Measurements from ENCODE around the gene SPINK2. TPM values are rescaled to one million over a fixed set of nuclear protein-coding genes. Genes with fewer than 3 reads are reported as not detected.

Gene SPINK2
- total RNA-seq, 3 donors from 2014 or later (not counting 1 experiment from before 2014, with no cell fraction given) = 0.42 to 3.8 (median 2.0) TPM

- WGBS (ENCODE audit: insufficient coverage) = no CpG with 5 or more reads among the region's 1 CpG
- no peaks in the 10 kb centered on the region for H3K27me3 ChIP-seq (ENCODE audit: control insufficient read depth, insufficient read depth, low read length)
- TF ChIP-seq, protein P1, sequence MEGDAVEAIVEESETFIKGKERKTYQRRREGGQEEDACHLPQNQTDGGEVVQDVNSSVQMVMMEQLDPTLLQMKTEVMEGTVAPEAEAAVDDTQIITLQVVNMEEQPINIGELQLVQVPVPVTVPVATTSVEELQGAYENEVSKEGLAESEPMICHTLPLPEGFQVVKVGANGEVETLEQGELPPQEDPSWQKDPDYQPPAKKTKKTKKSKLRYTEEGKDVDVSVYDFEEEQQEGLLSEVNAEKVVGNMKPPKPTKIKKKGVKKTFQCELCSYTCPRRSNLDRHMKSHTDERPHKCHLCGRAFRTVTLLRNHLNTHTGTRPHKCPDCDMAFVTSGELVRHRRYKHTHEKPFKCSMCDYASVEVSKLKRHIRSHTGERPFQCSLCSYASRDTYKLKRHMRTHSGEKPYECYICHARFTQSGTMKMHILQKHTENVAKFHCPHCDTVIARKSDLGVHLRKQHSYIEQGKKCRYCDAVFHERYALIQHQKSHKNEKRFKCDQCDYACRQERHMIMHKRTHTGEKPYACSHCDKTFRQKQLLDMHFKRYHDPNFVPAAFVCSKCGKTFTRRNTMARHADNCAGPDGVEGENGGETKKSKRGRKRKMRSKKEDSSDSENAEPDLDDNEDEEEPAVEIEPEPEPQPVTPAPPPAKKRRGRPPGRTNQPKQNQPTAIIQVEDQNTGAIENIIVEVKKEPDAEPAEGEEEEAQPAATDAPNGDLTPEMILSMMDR (IDR thresholded peaks at IDR 0.05) = no peak
- ATAC-seq = no peak
- no peaks in the 10 kb centered on the region for H3K9me3 ChIP-seq (ENCODE audit: control insufficient read depth, insufficient read depth, low read length)
- Mint-ChIP-seq H3K4me3 (no peak overlapping the region), H3K36me3 (no peaks in the 10 kb centered on the region), H3K4me1 (peaks cover 0 to 10% of the 10 kb centered on the region in 2 donors), H3K9me3 (no peaks in the 10 kb centered on the region), H3K27me3 (ENCODE audit: low read depth in 2 of 2) (no peaks in the 10 kb centered on the region), H3K27ac (no peak overlapping the region)
- H3K27ac ChIP-seq (ENCODE audit: low read length) = no peak overlapping the region
- intact Hi-C loops (cut with micrococcal nuclease) = no loop called here
- no peaks in the 10 kb centered on the region for H3K36me3 ChIP-seq (ENCODE audit: control insufficient read depth, insufficient read depth, low read length)
- DNase-seq = no peak
- no peak overlapping the region for H3K4me3 ChIP-seq (ENCODE audit: low read length)
- peaks cover 1% of the 10 kb centered on the region for H3K4me1 ChIP-seq (ENCODE audit: control insufficient read depth, insufficient read depth, low read length)
Measured at GRCh38 chr4:56764223-56764622, 57.3 kb downstream of the SPINK2 start.

- Histone ChIP-seq H3K4me1 (ENCODE audit: control insufficient read depth, insufficient read depth, low read length) (peaks cover 16% of the 10 kb centered on the region), H3K36me3 (ENCODE audit: control insufficient read depth, insufficient read depth, low read length) (no peaks in the 10 kb centered on the region), H3K4me3 (ENCODE audit: low read length) (no peak overlapping the region), H3K9me3 (ENCODE audit: control insufficient read depth, insufficient read depth, low read length) (no peaks in the 10 kb centered on the region), H3K27ac (ENCODE audit: low read length) (no peak overlapping the region), H3K27me3 (ENCODE audit: control insufficient read depth, insufficient read depth, low read length) (no peaks in the 10 kb centered on the region)
- H3K4me3 Mint-ChIP-seq = no peak overlapping the region
- H3K36me3 Mint-ChIP-seq = no peaks in the 10 kb centered on the region
- H3K27me3 Mint-ChIP-seq (ENCODE audit: low read depth in 2 of 2) = no peaks in the 10 kb centered on the region
- DNase-seq (peak in 1 of 2 donors; percentile 61), ATAC-seq (no peak)
- intact Hi-C loops (cut with micrococcal nuclease) = no loop called here
- H3K27ac Mint-ChIP-seq = no peak overlapping the region
- TF ChIP-seq, protein P1 (IDR thresholded peaks at IDR 0.05) = no peak
- peaks cover 13 to 25% of the 10 kb centered on the region in 2 donors for H3K4me1 Mint-ChIP-seq
- 89% methylated on average over 10 of the region's 10 CpGs for WGBS (ENCODE audit: insufficient coverage)
- H3K9me3 Mint-ChIP-seq = no peaks in the 10 kb centered on the region
Measured at GRCh38 chr4:56762484-56763250, 58.8 kb downstream of the SPINK2 start.

DNA sequence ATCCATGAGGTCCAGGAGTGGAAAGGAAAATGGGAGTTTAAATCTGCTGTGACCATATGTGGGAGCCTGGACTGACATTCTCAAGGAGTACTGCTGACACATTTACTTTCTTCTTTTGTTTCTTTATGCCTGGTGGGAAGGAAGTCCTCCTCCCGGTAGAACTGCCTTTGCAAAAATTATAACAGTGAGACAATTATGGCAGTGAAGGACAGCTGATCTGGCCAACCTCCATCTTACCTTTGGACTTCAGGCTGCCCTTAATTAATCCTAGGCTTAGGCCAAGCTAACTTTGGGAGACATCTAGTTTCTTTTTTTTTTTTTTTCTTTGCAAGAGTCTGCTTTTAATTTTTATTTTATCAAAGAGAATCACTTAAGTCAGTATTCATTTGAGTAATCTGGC, 61.3 kb downstream of the SPINK2 start:
- Mint-ChIP-seq H3K27me3 (ENCODE audit: low read depth in 2 of 2) (no peaks in the 10 kb centered on the region), H3K9me3 (no peaks in the 10 kb centered on the region), H3K36me3 (no peaks in the 10 kb centered on the region), H3K4me3 (no peak overlapping the region), H3K27ac (peak overlapping the region in 1 of 2 donors; percentile 16), H3K4me1 (peaks cover 33 to 45% of the 10 kb centered on the region in 2 donors)
- intact Hi-C loops (cut with micrococcal nuclease) = no loop called here
- Histone ChIP-seq H3K4me3 (ENCODE audit: low read length) (no peak overlapping the region), H3K27me3 (ENCODE audit: control insufficient read depth, insufficient read depth, low read length) (no peaks in the 10 kb centered on the region), H3K27ac (ENCODE audit: low read length) (no peak overlapping the region), H3K4me1 (ENCODE audit: control insufficient read depth, insufficient read depth, low read length) (peaks cover 32% of the 10 kb centered on the region), H3K36me3 (ENCODE audit: control insufficient read depth, insufficient read depth, low read length) (no peaks in the 10 kb centered on the region), H3K9me3 (ENCODE audit: control insufficient read depth, insufficient read depth, low read length) (no peaks in the 10 kb centered on the region)
- WGBS (ENCODE audit: insufficient coverage) = 22% methylated on average over 1 of the region's 1 CpG
- DNase-seq (no peak), ATAC-seq (no peak)
- TF ChIP-seq, protein P1 (IDR thresholded peaks at IDR 0.05) = no peak

Other genes with a start within 250 kb of the SPINK2 start
- 100 to 1,000 TPM; 152 to 240 (median 167) TPM for gene HOPX, start 140.4 kb downstream of the SPINK2 start, total RNA-seq
- gene REST, start 86.2 kb upstream of the SPINK2 start, total RNA-seq = 10 to 100 TPM; 52.1 to 71.3 (median 67.6) TPM
- 10 to 100 TPM; 11.7 to 15.3 (median 13.8) TPM for gene NOA1, start 155.9 kb upstream of the SPINK2 start, total RNA-seq
- 100 to 1,000 TPM; 108 to 113 (median 110) TPM for gene POLR2B, start 157.2 kb upstream of the SPINK2 start, total RNA-seq

Data from natural killer cell (primary cell).